K562 (cell line): ENCODE measurements around the gene NXPH4.

Experiments
- FOS ChIP-seq: IDR thresholded peaks from 3 replicates; pipeline ENCODE4 v1.6.1; 2011; ENCODE audit not compliant: insufficient read length; ENCODE audit errors: extremely low read depth
- FOXK2 ChIP-seq, 2 experiments: fragments of 450-650 bp; IDR thresholded peaks in 1 of 2; conservative IDR thresholded peaks in 1 of 2; 2 replicates each; pipeline ENCODE4 v1.6.1; 2016; ENCODE audit warnings: low read depth in 2 of 2, mild to moderate bottlenecking in 1 of 2
- FOXP1 ChIP-seq: sonication (generic); formaldehyde crosslinking; IDR thresholded peaks from 2 replicates; pipeline ENCODE4 v1.8.0; 2022; ENCODE audit warnings: mild to moderate bottlenecking, missing genetic modification reagents
- ZNF274 ChIP-seq: IDR thresholded peaks from 2 replicates; pipeline ENCODE4 v1.6.1; 2011; ENCODE audit warnings: low read depth, mild to moderate bottlenecking, low read length, moderate library complexity, borderline replicate concordance
- TF ChIP-seq, protein P1 (sequence below), 3 experiments: IDR thresholded peaks in 2 of 3; conservative IDR thresholded peaks in 1 of 3; 2 replicates each; pipeline ENCODE4 v1.5.1; 2011 to 2012; ENCODE audit warnings: low read length in 3 of 3, mild to moderate bottlenecking in 3 of 3, control low read depth in 2 of 3, improper control_type of control experiment in 1 of 3, inconsistent platforms in 1 of 3, low read depth in 1 of 3, mixed read lengths in 1 of 3, moderate library complexity in 1 of 3; ENCODE audit not compliant: insufficient read depth in 2 of 3

DNA sequence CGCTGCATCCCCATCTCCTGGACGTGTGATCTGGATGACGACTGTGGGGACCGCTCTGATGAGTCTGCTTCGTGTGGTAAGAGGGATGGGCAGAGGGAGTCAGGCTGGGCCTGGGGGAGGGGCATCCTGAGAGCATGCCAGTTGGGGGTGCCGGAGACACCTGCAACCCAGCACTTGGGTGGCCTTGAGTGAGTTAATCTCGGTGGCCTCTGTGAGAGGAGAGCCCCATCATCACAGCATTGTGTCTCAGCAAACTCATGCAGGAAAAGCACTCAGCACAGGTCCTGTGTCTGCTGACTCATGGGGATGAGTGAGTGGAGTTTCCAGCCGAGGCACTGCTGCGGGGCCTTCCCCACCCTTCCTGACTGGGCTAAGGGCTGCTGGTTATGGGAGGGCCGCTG is 49.6 kb upstream of the NXPH4 start:
- TF ChIP-seq FOS (no peak), FOXK2 (conservative IDR thresholded peaks at IDR 0.05 in 1 of 2, IDR thresholded peaks at IDR 0.05 in 1 of 2; ENCODE audit: low read depth in 2 of 2) (no peak), FOXP1 (CRISPR knock-in tag) (no peak), ZNF274 (no peak)
- TF ChIP-seq, protein P1, sequence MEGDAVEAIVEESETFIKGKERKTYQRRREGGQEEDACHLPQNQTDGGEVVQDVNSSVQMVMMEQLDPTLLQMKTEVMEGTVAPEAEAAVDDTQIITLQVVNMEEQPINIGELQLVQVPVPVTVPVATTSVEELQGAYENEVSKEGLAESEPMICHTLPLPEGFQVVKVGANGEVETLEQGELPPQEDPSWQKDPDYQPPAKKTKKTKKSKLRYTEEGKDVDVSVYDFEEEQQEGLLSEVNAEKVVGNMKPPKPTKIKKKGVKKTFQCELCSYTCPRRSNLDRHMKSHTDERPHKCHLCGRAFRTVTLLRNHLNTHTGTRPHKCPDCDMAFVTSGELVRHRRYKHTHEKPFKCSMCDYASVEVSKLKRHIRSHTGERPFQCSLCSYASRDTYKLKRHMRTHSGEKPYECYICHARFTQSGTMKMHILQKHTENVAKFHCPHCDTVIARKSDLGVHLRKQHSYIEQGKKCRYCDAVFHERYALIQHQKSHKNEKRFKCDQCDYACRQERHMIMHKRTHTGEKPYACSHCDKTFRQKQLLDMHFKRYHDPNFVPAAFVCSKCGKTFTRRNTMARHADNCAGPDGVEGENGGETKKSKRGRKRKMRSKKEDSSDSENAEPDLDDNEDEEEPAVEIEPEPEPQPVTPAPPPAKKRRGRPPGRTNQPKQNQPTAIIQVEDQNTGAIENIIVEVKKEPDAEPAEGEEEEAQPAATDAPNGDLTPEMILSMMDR (IDR thresholded peaks at IDR 0.05 in 2 of 3, conservative IDR thresholded peaks at IDR 0.05 in 1 of 3; ENCODE audit: insufficient read depth in 2 of 3, low read depth in 1 of 3, low read length in 3 of 3), result no peak
